Activated naive CD8-positive, alpha-beta T cell (primary cell): ENCODE data around the gene SLC29A4.
"Not testable (repeated sequence)": the region's sequence is repeated elsewhere in the genome, so short reads cannot be mapped to it uniquely, and the experiment has no call there.

ENCODE experiments used
- H3K27ac Mint-ChIP-seq: one replicate; pipeline ENCODE4 v1.8.0; 2021; ENCODE audit warnings: mixed read lengths
- H3K27me3 Mint-ChIP-seq: one replicate; pipeline ENCODE4 v1.8.0; 2021; ENCODE audit warnings: mixed read lengths
- H3K36me3 Mint-ChIP-seq: one replicate; pipeline ENCODE4 v1.8.0; 2021; ENCODE audit warnings: mixed read lengths
- H3K4me1 Mint-ChIP-seq: one replicate; pipeline ENCODE4 v1.8.0; 2021; ENCODE audit warnings: low read depth, mixed read lengths
- H3K4me3 Mint-ChIP-seq: one replicate; pipeline ENCODE4 v1.8.0; 2021; ENCODE audit warnings: mild to moderate bottlenecking, mixed read lengths
- H3K9me3 Mint-ChIP-seq: one replicate; pipeline ENCODE4 v1.8.0; 2021; ENCODE audit warnings: low read depth, mixed read lengths

The SLC29A4 gene

DNA sequence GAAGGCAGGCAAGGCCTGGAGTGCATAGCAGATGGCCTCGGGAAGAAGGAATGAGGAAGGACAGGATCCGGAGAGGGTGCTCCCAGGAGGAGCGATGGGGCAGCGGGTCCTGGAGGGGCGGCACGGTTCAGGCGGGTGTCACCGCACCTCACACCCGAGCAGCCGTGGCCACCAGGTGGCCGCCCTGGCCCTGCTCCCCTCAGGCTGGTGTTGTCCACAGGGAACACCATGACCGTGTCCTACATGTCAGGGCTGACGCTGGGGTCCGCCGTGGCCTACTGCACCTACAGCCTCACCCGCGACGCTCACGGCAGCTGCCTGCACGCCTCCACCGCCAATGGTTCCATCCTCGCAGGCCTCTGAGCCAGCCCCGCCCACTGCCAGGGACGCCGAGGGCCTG, 19.8 kb downstream of the SLC29A4 start:
- H3K27ac Mint-ChIP-seq: no peak overlapping the region
- no peaks in the 10 kb centered on the region for H3K27me3 Mint-ChIP-seq
- no peaks in the 10 kb centered on the region for H3K9me3 Mint-ChIP-seq
- H3K4me3 Mint-ChIP-seq: no peak overlapping the region
- H3K4me1 Mint-ChIP-seq: no peaks in the 10 kb centered on the region
- peaks cover 3% of the 10 kb centered on the region for H3K36me3 Mint-ChIP-seq

DNA sequence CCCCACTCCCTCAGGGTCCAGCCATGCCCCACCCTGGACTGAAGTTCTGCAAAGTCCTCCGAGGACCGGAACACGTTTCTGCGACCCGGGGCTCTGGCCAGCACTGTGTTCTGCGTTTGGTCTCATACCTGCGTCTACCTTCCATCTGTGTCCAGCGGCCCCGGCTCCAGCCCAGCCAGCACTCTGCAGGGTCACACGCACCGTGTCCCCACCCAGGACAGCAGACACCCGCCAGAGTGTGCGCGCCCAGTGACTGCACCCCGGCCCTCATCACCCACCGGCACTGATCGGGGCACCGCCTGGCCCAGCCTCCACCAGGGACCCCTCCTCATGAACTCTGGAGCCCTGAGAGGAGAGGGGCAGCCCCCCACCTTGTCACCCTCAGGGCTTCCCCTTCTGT, 20.3 kb downstream of the SLC29A4 start:
- Mint-ChIP-seq H3K4me3 (no peak overlapping the region), H3K27me3 (no peaks in the 10 kb centered on the region), H3K36me3 (peaks cover 3% of the 10 kb centered on the region), H3K4me1 (no peaks in the 10 kb centered on the region), H3K9me3 (no peaks in the 10 kb centered on the region), H3K27ac (no peak overlapping the region)

DNA sequence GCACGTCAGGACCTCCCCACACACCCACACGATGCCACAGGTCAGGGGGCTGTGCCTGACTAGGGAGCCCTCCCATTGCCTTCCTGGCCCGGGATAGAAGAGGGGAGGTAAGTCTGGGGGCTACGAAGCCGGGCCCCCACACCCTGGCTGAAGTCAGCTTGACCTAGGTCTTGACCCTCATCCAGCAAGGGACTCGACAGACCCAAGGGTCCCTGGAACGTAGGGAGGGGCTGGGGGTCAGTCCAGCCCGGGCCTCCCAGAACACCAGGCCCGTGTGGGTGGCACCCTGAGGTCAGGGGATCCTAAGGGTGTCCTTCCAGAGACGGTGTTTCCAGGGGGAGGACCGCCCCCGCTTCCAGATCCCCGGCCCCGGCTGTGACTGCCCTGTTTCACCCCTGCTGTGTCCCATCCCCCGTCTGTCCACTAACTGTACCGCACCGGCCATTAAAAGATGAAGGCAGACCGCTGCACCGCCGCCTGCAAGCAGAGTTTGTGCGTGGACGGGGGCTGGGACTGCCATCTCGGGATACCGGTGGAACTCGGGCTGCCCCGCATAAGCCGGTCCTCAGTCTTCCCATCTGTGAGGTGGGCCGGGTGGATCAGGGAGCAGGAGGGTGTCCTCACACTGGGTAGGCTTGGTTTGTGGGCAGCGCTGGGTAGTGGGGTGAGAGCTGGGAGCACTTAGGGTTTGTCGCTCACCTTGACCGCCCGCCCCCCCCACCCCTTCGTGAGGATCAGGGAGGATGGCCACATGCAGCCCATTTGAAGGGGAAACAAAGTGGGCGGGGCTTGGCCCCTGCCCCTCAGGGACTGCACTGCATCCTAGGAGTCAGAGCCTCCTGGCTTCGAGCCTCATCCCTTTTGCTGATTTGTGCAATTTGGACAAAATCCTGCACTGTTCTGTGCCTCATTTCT, 21.1 kb downstream of the SLC29A4 start:
- no peaks in the 10 kb centered on the region for H3K27me3 Mint-ChIP-seq
- H3K27ac Mint-ChIP-seq: no peak overlapping the region
- no peaks in the 10 kb centered on the region for H3K9me3 Mint-ChIP-seq
- no peak overlapping the region for H3K4me3 Mint-ChIP-seq
- no peaks in the 10 kb centered on the region for H3K4me1 Mint-ChIP-seq
- H3K36me3 Mint-ChIP-seq: peaks cover 3% of the 10 kb centered on the region

DNA sequence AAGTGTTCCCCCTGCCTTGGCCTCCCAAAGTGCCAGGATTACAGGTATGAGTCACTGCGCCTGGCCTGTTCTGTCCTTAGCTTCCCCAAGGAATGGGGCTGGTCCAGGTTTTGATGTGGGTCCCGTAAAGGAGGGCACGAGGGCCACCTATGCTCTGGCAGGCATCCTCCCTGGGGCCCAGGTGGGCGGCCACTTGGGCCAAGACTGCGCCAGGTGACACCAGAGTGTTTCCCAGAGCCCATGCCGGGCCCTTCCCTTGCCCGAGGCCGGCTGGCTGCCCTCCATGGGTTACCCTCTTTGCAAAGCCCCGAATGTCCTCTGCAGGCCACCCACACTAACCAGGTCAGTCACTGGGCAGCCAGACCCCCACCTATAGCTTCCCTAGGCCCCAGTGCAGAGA, 22.3 kb downstream of the SLC29A4 start:
- H3K4me1 Mint-ChIP-seq: not testable (repeated sequence)

DNA sequence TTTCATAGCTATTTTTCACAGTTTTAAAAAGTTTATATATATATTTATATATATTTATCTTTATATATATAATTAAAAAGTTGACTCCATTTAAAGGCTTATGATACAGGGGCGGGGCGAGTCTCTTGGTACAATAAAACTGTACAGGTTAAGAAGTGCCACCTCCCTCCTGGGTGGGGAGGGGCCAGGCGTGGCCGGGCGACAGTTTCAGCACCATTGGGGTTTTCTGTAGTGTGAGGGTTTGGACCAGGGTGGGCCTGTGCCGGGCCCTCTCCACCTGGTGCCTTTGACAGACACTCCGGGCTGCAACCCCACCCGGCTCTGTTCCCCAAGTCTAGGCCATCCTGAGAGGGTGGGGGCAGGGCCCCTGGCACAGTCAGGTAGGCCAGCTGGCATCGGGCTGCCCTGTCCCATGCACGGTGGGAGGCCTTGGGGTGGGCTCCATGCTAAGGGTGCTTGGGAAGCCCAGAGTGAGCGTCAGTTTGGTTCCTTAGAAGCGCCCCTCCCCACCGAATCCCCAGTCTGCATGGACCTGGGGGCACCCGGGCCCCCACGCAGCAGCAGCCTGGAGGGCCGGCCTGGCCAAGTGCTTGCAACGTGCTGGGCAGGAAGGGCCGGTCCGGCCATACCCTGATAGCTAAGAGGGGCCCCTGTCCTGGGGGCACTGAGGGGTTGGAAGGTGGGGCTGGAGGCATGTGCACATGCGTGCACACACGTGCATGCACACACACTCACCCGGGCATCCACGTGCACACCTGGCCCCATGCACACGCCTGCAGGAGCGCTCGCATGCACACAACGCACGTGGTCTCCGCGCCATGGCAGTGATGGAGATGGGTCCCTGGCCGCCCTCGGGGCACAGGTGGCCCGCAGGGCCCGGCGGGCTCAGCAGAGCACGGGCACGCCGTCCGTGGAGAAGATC, 24.7 kb downstream of the SLC29A4 start:
- not testable (repeated sequence) for H3K27me3 Mint-ChIP-seq, H3K4me1 Mint-ChIP-seq, H3K9me3 Mint-ChIP-seq, H3K4me3 Mint-ChIP-seq, H3K36me3 Mint-ChIP-seq, H3K27ac Mint-ChIP-seq

More for the DNA sequence above, 22.3 kb downstream of the SLC29A4 start:
- H3K36me3 Mint-ChIP-seq, H3K9me3 Mint-ChIP-seq, H3K27ac Mint-ChIP-seq, H3K27me3 Mint-ChIP-seq, H3K4me3 Mint-ChIP-seq: not testable (repeated sequence)

DNA sequence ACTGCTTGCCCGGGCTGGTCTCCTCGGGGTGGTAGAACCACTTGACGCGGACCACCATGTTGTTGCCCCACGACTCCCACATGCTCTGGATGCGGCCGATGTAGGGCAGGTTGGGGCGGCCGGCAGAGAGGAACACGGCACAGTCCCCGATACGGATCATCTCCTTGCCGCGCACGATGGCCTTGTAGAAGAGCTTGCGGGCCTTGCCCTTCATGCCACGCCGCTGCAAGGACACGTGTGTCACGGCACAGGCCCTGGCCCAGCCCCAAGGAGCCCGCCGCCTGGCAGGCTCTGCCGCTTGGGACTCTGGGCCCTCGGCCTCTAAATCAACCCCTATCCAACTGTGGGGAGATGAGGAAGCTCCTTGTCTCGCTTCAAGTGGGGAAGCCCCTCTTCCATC, 26.4 kb downstream of the SLC29A4 start:
- Mint-ChIP-seq H3K4me3 (no peak overlapping the region), H3K27me3 (no peaks in the 10 kb centered on the region), H3K36me3 (peaks cover 4% of the 10 kb centered on the region), H3K9me3 (no peaks in the 10 kb centered on the region), H3K4me1 (no peaks in the 10 kb centered on the region), H3K27ac (no peak overlapping the region)

DNA sequence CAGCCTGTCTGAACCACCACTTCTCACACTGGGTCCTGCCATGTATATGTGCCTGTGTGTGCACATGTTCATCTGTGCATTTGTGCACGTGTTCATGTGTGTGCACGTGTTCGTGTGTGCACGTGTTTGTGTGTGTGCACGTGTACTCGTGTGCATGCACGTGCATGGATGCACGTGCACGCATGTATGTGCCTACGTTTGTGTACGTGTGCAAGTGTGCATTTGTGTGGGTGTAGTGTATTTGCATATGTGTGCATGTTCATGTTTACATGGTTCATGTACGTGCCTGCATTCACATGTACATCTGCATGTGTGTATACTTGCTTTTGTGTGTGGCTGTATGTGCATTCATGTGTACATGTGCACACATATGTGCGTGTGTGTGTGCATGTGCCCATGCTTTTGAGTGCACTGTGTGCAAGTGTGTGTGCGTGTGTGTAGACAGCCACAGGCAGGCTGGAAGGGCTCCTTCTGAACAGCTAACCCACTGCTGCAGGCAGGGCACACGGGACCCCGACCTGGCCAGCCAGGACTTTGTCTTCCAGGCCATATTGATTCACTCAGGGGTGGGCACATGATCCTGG, 28.2 kb downstream of the SLC29A4 start:
- Mint-ChIP-seq H3K4me3 (no peak overlapping the region), H3K27me3 (no peaks in the 10 kb centered on the region), H3K9me3 (no peaks in the 10 kb centered on the region), H3K4me1 (no peaks in the 10 kb centered on the region), H3K27ac (no peak overlapping the region), H3K36me3 (peaks cover 4% of the 10 kb centered on the region)

DNA sequence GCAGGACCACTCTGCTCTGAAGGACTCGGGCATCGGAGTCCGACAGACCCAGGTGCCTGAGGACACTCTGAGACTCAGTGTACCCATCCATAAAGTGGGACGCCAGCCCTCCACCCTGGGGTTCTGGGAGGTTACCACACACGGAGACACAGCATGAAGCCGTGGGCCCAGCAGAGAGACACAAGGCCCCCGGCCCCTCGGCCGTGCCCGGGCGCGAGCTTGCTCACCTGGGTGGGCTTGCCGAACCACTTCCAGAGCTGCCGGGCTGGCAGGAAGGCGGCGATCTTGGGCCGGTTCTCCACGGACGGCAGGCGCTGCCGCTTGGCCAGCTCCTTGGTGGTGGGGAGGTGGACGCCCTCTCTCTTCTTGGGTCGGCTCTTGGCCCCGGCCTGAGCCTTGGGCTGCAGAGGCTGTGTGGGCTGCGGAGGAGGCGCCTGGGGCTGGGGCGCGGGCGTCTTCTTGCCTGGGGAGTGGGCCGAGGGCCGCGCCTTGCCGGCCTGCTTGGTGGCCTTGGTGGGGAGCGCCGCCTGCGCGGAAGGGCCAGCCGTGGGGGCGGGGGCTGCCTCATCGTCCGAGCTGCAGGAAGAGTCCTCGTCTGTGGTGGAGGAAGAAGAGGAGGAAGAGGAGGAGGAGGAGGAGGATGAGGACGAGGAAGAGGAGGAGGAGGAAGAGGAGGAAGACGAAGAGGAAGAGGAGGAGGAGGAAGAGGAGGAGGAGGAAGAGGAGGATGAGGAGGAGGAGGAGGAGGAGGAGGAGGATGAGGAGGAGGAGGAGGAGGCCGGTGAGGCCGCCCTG, 29.7 kb downstream of the SLC29A4 start:
- H3K27me3 Mint-ChIP-seq, H3K36me3 Mint-ChIP-seq, H3K9me3 Mint-ChIP-seq, H3K27ac Mint-ChIP-seq, H3K4me3 Mint-ChIP-seq, H3K4me1 Mint-ChIP-seq: not testable (repeated sequence)

DNA sequence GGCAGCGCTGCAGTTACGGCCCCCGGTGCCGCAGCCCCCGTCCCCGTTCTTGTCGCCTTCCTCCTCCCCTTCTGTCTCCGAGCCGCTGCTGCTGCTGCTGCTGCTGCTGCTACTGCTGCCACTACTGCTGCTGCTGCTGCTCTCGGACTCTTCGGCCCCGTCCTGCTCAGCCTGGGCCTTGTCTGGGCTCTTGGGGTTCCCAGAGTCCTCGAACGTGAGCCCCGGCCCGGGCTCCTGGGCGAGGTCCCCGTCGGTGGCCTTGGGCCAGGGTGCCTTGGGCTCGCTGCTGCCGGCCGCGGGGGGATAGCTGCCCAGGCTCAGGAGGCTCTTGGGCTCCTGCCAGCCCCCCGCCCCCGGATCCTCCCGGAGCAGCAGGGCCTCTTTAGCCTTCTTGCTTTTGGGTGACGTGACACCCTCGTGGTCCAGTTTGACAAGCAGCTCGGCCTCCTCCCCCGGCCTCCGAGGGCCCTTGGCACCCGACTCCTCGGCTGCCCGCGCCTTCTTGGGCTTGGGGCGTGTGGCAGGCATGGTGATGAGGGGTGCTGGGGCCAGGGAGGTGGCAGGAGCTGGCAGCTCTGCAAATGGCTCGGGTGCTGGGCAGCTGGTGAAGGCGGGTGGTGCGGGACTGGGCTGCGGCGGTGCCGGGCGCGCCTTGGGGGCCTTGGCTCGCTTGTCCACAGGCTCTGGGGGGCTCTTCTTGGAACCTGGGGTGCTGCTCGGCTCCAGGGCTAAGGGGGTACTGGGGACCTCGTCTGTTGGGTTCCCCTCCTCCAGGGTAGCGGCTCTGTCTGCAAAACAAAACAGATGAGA, 30.5 kb downstream of the SLC29A4 start:
- H3K4me1 Mint-ChIP-seq, H3K36me3 Mint-ChIP-seq, H3K9me3 Mint-ChIP-seq, H3K27me3 Mint-ChIP-seq, H3K27ac Mint-ChIP-seq, H3K4me3 Mint-ChIP-seq: not testable (repeated sequence)

DNA sequence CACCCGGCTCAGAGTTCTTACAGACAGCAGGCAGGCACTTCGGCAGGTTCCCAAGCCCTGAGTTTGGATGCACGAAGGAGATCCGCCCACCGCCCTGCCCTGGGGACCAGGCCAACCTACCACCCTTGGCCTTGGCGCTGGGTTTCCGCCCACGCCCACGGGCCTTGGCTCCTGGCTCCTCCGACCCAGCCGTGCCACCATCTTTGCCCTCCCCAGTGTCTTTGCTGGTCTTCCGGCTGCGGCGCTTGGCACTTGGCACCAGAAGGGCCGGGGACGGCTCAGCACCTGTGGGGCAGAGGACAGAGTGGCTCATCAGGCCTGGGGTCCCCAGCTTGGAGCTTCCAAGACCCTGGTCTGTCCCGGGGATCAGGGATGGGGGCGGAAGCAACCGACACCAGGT, 32.1 kb downstream of the SLC29A4 start:
- H3K4me1 Mint-ChIP-seq: no peaks in the 10 kb centered on the region
- H3K9me3 Mint-ChIP-seq: peaks cover 9% of the 10 kb centered on the region
- no peak overlapping the region for H3K4me3 Mint-ChIP-seq
- no peaks in the 10 kb centered on the region for H3K27me3 Mint-ChIP-seq
- H3K36me3 Mint-ChIP-seq: peaks cover 23% of the 10 kb centered on the region
- no peak overlapping the region for H3K27ac Mint-ChIP-seq

DNA sequence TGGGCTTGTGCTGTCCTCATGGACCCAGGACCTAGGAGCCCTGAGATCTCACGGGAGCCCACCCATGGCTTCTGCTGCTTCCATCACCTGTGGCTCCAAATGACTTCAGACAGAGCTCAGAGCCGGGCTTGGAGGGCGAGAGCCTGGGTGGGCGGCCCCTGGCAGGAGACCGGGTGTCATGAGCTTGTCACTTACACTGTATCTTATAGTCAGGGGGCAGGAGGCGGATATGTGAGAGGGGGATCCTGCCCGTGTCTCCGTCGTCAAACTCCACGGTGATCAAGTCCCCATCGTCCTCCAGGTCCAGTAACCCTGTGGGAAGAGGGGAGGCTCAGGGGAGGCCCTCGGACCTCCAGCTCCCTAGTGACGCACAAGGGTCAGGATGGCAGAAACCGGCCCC, 33.0 kb downstream of the SLC29A4 start:
- H3K27me3 Mint-ChIP-seq: no peaks in the 10 kb centered on the region
- no peak overlapping the region for H3K4me3 Mint-ChIP-seq
- H3K4me1 Mint-ChIP-seq: no peaks in the 10 kb centered on the region
- peaks cover 24% of the 10 kb centered on the region for H3K36me3 Mint-ChIP-seq
- no peak overlapping the region for H3K27ac Mint-ChIP-seq
- H3K9me3 Mint-ChIP-seq: peaks cover 9% of the 10 kb centered on the region

DNA sequence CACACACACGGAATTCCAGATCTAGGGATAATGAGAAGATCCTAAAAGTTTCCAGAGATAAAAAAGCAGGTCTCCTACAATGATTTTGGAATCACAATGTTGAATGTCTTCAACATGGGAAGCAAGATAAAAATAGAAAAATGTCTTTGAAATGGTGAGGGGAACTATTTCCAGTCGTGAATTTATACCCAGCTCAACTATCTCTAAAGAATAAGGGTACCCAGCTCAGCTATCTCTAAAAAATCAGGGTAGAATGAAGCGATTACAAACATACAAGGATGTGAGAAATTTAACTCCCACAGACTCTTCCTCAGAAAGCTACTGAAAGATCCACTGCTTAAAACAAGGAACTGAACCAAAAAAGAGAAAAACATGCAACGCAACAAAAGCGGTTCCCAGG, 35.9 kb downstream of the SLC29A4 start:
- H3K4me3 Mint-ChIP-seq: not testable (repeated sequence)
- H3K36me3 Mint-ChIP-seq: peaks cover 25% of the 10 kb centered on the region

DNA sequence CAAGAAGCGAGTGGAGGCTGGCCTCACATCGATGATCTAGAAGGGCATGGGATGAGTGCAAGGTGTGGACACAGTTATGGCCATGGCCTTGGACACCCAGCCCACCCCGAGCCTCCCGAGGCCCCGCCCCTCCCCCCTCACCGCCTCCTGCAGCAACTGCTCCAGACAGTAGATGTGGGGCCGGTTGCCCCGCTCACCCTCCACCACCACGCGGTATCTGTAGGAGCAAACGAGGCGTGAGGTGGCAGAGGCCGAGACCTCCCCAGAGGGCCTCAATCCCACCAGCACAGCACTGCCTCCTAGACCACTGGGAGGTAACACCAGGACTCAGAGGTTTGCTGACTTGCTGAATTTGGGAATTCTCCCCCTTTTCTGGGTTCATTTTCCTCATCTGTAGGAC, 37.6 kb downstream of the SLC29A4 start:
- no peak overlapping the region for H3K27ac Mint-ChIP-seq
- peaks cover 28% of the 10 kb centered on the region for H3K36me3 Mint-ChIP-seq
- no peaks in the 10 kb centered on the region for H3K4me1 Mint-ChIP-seq
- peaks cover 9% of the 10 kb centered on the region for H3K9me3 Mint-ChIP-seq
- no peaks in the 10 kb centered on the region for H3K27me3 Mint-ChIP-seq
- H3K4me3 Mint-ChIP-seq: no peak overlapping the region

More for the DNA sequence above, 35.9 kb downstream of the SLC29A4 start:
- H3K27me3 Mint-ChIP-seq, H3K27ac Mint-ChIP-seq, H3K4me1 Mint-ChIP-seq, H3K9me3 Mint-ChIP-seq: not testable (repeated sequence)
